GM19397 (cell line): ENCODE results near the gene CLCA1.

Source experiments
- ATAC-seq: cut with Tn5 transposase; IDR thresholded peaks from one replicate; pipeline ENCODE4 v1.9.1; 2021; ENCODE audit warnings: mild to moderate bottlenecking, moderate library complexity; ENCODE audit not compliant: unreplicated experiment

CLCA1 gene

DNA sequence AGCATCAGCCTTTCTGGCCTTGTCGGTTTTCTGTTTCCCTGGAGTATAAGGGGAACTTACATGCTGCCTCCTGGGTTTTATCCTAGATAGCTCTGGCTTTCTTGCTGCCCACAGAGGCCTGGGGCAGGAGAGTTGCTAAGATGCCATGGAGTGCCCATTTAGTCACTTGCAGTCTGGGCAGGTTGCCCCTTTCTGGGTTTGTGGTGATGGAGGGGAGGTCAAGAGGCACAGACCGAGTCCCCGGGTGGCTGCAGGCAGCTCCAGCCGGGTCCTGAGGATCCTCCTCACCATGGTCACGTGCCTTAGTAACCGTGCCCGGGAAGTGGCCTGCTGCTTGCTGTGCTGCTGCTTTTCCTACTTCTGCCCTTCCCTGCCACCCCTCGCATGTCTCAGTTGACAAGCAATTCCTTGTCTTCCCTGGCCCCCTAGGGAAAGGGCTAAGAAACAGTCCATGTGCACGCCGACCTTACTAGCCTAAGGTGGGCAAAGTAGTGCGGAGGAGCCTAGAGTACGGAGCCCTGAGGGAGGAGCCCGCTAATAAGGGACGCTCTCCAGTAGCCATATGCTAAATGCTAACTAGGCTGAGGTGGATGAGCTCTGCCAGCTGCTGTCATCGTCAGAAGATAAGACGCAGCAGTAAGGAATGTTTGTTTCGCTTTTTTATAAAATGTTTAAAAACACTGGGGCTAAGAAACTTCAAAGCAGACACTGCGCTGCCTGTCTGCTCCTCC is 34.8 kb downstream of the CLCA1 start:
- no peak for ATAC-seq

DNA sequence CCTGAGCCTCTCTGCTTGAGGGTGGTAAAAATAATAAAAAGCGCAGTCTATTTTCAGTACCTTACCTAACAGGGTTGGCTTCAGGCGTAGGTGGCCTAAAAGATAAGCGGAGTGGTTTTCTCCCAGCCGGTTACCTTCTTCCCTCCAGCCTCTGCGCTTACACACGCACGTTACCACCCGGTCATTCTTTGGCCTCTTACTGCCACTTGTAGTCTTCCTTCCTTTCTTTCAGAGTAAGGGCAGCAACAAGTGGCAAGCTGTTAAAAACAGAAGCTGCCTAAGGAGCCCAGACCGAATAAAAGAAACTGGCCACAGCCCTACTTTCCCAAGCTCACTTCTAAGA is 35.4 kb downstream of the CLCA1 start:
- ATAC-seq: no peak

DNA sequence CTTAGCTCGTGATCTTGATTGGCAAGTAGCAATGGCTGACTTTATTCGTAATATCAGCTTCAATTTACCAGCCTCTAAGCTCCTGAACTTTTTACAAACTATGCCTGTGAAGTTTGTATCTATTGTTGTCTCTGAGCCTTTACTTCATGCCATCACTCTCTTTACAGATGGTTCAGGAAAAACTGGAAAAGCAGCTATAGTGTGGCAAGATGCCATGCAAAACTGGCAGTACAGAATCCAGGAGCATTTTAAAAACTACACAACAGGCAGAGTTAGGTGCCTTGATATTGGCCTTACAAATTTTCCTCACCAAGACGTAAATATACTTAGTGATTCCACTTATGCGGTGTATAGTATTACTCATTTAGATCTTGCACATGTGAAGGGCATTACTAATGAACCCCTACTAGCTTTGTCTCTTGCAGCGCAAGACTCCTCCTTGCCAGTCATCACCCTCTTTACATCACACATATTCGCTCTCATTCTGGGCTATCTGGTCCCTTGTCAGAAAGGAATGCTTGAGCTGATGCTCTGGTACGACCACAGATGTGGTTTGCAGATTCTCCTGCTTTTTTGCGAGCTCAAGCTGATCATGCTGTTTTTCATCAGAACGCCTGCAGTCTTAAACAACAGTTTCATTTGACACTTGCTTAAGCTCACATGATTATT is 36.3 kb downstream of the CLCA1 start:
- no peak for ATAC-seq

DNA sequence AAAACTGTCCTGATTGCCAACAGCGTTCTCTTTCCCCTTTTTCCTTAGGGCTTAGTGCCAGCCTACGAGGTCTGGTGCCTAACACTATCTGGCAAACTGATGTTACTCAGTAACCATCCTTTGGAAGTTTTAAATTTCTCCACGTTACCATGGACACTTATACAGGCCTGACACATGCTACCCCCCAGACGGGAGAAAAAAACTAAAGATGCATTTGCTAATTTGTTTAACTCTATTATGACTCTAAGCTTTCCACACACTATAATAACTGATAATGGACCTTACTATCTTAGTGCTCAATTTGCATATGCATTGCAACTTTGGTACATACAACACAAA is 36.8 kb downstream of the CLCA1 start:
- no peak for ATAC-seq

DNA sequence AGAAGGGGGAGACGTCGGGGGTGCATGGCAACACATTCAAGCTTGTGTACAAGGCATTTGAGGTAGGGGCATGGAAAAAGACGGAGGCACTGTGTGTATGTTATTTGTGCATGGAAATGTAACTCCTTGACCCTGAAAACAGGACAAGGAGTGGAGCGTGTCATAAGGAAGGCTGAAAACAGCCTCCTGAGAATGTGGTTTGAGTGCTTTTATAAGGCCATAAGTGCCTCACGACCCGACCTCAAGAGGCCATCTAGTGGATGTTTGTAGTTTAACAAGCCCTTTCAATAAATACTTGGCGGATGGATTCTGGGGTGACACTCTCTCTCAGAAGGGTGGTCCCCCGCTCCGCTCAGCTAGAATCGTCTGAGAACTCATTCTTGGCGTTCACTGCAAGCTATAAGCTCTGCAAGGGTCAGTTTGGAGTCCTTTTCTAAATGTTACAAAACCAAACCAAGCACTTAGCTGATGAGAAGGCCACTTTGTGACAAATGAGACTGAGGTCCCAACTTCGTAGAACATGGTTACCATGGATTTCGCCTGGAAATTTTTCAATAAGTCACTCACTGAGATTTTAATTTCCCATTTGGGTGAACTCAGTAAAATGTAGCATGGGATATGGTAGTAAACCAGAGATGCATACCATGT is 39.3 kb downstream of the CLCA1 start:
- ATAC-seq: no peak

DNA sequence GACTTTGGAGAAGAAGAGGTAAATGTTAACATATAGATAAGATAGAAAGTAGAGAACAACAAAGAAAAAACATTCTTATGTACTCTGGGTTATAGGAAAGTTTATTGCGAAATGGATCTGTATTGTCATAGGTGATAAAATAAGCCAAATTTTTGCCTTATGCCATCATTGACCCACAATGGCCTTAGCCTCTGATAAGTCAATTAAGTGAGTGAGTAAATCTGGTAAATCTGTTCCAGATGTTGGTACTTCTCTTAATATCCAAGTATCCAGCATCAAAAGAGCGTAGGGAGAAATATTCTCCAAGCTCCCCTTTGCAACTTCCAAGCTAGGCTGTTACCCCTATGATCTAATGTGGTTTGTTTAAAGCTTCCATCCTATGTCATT is 39.8 kb downstream of the CLCA1 start:
- ATAC-seq: no peak

DNA sequence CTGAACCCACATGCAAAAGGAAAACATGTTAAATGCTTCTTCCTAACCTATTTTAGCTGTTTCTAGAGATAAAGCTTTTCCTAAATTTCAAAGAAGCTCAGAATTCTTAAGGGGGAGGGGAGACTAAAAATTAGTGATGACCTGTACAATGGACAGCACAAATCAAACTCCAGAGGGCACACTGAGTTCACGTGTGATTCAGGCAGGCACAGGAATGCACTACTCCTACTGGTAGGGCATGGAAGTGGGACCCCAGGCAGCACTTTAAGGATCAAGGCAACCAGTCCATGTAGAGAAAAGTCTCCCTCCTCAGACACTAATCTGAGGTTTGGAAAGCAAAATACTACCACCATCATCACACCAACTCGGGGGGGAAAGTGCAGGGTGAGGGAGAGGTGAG is 46.9 kb downstream of the CLCA1 start:
- ATAC-seq: no peak

DNA sequence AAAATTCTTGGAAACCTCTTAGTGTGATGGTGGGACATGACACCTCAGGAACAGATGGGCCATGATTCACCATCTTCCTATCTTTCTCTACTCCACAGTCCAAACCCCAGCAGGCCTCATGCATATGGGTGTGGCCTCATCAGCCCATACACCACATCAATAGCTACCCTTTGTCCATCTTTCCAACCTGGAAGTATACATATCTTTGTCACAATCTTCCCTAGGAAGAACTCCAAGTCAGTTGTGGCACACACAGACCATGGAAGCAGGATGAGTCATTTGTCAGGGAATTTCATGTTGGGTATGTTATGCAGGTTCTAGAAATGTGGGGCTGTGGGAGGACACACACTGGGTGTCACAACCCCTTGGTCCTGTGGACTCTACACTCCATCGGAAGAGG is 47.6 kb downstream of the CLCA1 start:
- no peak for ATAC-seq

DNA sequence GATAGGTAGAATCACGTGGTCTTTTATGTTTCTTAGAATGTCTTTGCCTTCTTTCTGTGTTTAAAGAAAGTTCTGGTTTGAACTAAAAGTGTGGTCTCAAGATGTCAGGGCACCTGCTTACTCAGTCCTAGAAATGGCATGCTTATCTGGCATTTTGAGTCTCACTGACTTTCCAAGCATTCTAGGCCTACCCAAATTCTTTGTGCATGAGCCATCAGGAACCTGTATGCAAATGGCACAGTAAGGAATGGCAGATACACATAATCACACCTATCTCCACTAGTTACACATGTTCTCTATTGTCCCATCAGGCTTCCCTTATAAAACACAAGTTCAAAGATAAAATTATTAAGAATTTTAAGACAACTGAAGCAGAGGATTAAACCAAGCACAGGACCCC is 48.6 kb downstream of the CLCA1 start:
- ATAC-seq: no peak

DNA sequence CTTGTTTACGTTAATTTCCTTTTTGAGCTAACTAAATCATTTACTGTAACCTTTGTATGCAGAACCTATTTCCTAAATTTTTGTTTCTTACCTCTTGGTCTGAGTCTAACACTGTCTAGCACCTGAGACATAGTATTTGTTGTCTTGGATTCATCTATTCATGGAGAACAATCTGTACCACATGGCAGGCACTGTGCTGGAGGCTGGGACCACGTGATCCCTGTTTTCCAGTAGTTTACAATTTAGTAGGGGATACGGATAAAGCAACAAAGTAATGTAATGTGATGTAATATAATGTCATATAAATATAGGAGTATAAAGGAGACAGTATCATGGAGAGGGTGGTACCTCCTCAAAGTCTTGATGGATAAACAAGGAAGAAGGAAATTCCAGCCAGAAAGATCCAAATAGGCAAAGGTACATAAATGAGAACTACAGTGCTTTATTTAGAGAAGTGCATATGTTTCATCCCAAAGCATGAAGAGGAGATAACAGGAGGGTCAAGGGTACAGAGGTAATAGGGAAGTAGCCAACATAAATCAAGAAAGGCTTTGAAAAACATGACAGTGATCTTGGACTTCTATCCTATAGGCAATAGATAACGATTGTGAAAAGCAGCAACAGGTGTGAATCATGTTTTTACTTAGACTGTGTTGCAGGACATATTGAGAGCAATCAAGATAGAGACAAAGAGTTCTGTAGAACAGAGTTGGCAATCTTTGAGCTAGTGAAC is 52.2 kb downstream of the CLCA1 start:
- ATAC-seq: no peak

DNA sequence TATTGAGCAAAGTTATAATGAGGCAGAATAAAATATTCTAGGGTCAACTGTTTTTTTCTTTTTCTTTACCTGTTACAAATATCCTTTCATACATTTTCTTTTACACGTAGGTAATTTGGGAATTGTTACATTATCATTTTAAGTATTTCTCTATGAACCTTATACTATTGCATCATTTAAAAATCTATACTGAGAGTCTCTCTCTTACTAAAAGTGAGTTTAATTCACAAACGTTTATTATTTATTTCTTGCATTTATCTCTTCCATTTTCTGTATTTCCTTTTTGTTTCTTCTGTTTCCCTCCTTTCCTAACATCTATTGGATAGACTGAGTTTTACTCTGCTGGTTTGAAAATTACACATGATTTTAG is 52.8 kb downstream of the CLCA1 start:
- ATAC-seq: no peak

DNA sequence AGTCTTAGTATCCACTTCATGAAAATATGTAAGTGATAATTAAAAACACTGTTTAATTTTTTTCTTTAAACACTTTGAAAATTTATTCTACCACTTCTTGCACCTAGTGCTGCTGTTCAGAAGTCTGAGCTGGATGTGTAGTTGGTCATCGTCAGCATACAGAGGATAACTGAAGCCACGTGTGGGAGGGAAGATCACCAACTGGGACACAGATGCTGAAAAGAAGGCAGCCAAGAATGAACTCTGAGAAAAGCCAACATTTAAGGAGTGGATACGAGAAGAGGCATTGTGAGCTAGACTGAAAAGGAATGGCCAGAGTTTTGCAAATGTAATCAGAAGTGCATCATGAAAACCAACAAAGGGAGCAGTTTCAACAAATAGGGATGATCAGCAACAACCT is 53.5 kb downstream of the CLCA1 start:
- ATAC-seq: no peak

DNA sequence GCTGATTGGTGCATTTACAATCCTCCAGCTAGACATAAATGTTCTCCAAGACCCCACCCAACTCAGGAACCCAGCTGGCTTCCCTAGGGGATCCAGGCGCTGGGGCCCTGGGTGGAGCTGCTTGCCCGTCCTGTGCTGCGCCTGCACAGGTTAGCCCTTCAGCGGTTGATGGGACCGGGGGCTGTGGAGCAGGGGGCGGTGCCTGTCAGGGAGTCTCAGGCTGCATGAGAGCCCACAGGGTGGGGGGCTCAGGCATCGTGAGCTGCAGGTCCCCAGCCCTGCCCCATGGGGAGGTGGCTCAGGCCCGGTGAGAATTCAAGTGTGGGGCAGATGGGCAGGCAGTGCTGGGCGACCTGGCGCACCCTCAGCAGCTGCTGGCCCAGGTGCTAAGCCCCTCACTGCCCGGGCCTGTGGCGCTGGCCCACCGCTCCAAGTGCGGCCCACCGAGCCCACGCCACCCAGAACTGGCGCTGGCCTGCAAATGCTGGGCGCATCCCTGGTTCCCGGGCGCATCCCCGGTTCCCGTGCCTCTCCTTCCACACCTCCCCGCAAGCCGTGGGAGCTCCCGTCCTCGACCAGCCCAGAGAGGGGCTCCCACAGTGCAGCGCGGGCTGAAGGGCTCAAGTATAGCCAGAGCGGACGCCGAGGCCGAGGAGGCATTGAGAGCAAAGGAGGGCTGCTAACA is 55.1 kb downstream of the CLCA1 start:
- no peak for ATAC-seq

DNA sequence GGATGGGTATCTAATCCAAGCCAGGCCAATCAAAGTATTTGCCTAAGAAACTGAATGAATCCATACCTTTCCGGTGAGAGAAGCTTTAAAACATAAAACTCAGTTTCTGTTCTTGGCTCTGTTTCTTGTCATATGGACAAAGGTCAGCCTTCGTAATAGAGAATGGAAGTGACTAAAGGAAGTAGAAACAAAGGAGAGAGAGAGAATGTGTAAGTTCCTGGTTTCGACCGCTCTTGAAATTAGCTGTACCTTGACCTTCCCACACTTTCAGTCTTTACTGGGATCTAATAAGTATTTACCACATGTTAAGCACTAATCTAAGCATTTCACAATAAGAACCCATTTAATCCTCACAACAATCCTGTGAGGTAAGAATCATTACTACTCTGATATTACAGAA is 58.6 kb downstream of the CLCA1 start:
- no peak for ATAC-seq

DNA sequence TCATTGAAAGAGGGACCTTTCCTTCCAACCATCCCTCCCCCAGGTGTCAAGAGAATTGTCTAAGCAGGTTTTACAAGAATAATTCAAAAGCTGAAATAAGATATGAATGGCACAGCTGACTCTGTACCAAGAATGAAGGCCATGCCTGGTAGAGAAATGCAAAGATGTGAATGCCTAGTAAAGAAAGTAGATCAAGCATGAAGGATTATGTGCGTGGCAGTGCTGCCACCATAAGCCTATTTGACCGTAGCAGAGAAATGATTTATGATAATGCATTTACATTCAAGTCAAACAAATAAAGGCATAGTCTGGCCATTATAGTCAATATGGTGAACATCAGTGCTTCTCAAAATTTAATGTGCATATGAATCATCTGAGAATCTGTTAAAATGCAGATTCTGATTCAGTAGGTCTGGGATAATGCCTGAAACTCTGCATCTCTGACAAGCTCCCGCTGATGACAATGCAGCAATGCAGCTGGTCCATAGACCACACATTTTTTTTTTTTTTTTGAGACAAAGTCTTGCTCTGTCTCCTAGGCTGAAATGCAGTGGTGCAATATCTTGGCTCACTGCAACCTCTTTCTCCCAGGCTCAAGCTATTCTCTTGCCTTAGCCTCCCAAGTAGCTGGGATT is 61.6 kb downstream of the CLCA1 start:
- no peak for ATAC-seq

DNA sequence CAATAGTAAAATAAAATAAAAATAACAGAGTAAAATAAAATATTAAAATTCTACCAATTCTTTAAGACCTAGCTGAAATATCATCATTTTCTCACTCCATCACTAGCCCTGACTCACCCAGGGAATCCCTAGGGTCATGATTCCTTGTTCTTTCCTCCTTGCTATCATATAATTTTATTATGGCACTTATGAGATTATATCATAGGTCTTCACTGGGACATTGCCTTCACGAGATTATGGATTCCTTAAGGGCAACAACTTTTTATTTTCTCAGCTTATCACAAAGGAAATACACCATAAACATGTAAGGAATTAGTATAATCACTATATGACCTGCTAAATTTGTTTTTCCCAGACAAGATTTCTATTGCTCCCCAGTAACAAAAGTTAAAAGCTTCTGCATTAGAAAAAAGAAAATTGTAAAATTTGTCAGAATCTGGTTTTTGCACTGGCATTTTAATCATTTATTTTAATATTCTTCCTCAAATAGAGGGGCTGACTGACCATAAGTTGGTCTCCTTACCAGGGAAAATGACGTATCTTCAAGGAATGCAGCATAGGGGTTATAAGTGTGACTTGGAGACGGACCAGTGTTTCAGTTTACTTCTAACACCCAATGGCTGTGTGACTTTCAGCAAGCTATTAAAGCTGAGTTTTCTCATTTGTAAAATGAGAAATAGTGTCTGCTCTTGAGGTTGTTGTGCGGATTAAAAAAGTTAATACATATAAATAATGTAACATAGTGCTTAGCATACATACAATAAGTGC is 69.4 kb downstream of the CLCA1 start:
- no peak for ATAC-seq

DNA sequence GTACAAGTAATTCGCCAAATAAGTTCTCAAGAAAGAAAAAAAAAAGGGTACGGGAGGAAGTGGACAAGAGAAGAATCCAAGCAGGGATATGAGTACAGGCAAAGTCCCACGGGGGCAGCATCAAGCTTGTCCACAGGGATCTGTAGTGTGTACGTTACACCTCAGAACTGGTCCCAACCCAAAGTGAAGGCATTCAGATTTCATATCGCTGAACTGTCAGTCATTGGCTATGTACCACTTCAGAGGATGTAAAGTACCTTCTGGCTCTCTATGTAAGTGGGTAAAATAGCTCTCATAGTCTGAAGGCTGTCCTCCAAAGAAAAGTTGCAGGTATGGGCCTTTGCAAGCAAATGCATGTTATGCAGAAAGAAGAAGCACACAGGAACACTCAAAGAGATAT is 70.0 kb downstream of the CLCA1 start:
- no peak for ATAC-seq

DNA sequence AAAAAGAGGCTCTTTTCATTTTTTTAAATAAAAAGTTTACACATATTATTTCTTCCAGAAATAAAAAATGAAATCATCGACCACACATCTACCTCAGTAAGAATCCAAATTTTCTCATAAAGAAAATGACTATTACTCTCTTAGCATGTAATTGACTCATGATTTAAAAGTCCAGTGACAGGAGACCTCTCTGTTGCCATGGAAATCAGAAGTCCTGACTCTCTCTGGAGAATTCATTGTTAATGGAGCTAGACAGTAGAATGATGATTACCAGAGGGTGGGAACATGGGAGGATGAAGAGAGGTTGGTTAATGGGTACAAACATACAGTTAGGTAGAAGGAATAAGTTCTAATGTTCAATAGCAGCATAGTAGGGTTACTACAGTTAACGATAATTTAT is 73.1 kb downstream of the CLCA1 start:
- ATAC-seq: no peak

DNA sequence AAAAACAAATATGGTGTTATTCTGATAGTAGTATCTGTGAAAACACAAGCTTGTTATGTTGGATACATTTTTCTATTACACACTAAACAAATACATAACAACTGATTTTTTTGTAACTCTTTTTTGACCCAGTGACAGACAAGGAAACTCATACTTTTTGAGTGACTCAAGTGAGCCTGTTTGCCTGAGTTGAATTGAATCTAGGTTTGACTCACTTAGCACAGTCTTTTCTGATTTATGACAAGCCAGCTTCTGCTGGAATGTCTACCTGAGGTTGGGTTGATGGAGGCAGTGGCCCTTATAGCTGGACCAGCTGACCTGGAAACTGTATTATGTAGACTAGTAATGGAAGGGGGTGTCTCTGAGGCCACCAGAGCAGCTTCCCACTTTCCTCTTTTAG is 73.9 kb downstream of the CLCA1 start:
- no peak for ATAC-seq

DNA sequence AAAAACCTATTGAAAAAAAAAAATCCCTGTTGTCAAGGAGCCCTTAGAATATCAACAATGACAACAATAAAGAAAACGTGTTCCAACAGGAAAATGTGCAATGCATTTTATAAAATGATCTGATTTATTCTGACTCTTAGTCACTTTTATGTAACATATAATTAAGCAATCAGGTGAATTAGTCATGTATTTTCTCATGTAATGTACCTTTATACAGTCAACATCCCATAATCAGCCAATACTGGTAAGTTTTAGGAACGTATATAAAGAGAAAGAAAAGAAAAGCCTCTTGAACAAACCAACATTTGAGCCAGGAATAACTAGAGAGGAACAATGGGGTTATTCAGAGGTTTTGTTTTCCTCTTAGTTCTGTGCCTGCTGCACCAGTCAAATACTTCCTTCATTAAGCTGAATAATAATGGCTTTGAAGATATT is 78.1 kb downstream of the CLCA1 start, which contains the start of gene CLCA4:
Gene CLCA4, plus strand, starts transcription at position 292 of the 435 bp plus-strand sequence. Its CDS starts 42 bp downstream, at position 334.
- no peak for ATAC-seq
